A204.1 (cell line): ENCODE results near the gene TLX2.

Experiments used
- FAIRE-seq: peaks from 2 replicates; lab custom pipeline; 2012; peaks lifted over from hg19 to GRCh38; lab: Jason Lieb, UNC

Gene TLX2

DNA sequence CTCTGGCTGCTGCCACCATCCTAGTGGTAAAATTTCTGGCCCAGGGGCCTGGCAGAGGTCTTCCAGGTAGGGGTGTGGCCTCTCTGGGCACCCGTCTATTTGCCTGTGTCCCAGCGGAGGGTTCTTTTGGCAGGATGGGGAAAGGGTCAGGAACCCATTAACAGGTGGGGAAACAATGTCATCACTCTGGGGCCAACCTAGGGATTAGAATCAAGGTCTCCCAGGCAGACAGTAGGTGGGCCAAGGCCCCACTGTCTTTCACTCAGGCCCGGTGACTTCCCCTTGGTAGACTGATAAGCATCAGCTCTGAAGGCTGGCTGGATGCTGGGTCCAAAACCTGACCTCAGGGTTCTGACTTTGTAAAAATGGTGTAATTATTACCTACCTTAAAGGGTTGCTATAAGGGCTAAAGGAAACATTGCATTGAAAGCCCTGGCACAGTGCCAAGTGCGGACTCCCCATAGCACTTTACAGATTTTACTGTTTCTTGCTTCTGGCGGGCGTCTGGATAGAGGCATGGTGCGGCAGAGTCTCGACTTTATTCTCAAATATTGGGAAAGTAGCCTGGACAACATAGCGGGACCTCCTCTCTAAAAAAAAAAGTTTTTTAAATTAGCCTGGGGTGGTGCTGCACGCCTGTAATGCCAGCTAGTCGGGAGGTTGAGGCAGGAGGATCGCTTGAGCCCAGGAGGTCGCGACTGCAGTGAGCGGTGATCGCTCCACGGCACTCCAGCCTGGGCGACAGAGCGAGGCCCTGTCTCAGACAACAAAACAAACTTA, 17.1 kb upstream of the TLX2 start:
- FAIRE-seq = no peak

DNA sequence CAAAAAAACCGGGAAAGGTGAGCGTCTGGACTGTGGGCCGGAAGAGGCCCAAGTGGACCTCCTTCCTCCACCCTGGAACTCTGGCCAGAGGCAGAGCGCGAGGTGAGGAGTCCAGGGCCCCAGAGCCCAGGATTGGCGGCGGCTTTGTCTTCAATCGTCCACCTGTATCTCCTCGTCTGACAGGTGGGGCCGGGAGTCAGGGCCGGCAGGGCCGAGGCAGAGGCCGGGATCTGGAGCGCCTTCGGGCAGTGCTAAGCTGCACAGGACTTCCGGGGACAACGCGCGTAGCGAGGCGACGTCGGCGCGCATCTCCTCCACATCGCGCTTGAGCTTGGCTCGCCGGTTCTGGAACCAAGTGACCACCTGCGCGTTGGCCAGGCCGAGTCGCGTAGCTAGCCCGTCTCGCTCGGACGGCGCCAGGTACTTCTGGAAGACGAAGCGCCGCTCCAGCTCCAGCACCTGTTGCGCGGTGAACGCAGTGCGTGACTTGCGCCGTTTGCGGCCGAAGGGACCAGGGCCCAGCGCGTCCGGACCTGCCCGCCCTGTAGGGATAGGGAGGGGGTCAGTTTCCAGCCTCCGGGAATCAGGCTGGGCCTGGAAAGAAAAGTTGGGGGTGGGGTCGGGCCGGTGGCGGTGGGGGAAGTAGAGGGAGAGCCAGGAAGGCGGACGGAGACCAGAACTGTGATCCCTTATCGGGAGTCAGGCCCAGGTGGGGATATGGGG, 16.3 kb upstream of the TLX2 start:
- no peak for FAIRE-seq

DNA sequence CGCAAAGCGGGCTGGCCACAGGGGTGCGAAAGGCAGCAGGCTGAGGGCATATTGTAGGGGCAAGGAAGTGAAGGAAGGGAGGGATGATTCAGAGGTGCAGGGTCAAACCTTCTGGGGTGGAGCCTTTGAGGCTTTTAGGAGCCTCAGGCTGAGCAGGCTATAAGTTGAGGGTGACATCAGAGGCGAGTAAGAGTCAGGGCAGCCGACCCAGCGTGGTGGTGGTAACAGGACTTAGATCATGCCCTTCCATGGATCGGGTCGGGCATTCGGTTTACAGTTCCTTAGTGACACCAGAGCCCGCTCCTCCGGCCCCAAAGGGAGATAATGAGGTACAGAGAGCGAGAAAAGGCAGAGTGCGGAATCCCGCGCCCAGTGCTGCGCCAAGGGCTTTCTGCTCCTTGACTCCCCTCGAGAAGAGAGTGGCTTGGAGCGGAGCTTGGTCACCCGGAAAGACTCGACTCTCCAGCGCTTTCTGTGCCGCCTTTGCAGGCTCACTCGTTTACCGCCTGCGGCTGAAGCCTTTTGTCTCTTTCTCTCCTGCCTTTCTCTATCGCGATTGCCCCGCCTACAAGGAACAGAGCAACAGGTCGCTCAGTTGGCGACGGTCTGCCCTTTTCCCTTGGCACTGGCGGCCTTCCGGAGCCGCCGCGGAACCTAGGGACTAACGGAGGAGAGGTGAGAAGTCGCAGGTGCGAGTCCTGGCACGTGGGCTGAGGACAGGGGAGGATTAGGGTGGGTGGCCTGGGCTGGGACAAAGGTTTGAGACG, 15.6 kb upstream of the TLX2 start:
- no peak for FAIRE-seq

DNA sequence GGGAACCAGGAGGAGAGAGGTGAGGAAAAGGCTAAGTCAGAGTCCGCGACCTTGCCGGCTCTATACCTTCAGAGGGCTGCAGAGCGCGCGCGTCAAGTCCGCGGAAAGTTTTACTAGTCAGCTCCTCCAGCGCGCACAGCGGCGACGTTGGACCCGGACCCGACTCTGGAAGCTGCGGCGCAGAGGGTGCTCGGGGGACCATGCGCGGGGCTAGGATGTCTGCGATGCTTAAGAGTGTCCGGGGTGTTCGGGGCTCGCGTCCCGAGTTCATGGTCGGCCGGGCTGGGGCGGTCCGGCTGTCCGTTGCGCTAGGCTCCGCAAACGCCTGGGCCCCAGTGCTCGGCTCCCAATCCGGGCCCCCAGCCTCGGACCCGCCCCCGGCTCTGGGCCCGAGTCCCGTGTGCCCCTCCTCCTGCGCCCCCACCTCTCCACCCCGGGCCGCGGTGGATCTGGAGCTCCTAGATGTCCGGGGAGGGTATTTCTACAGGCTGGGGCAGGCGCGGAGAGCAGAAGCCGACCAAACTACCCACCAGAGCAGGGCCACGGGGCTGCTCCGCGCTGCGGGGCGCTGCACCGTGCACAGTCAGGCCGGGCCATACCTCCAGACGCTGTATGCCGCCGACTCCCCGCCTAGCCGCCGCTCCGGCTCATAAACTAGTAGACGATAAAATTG, 14.8 kb upstream of the TLX2 start, which contains the start of gene LBX2:
LBX2 (minus strand) TSS at position 337 of the 673 bp plus-strand sequence; CDS start at position 271, 66 bp downstream.
- no peak for FAIRE-seq

DNA sequence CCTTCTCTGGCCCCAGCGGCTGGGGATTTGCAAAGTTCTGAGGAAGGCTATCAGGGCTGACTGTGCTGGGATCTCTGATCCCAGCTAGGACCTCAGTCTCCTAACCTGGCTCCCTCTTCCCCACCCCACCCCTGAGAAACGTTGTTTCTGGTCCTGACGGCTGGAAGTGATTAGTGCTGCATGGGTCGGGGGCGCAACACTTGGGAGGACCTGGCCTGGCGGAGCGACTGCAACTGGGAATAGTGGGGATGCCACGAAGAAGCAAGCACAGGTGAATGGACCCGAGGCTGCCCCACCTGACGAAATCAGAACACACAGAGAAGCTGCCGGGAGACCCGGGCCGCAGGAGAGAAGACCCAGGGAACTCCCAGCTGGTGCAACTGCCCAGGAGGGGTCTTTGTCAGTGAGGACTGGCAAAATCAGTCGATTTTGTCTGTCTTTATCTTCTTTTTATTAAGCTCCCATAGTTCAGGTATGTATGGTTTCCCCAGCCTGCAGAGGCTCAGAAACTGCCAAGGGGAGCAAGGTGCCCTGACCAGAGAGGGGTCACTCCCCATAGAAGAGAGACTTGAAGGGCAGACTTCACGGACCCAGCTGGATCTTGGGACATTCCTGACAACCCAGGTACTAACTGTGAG, 14.2 kb upstream of the TLX2 start:
- FAIRE-seq = no peak

DNA sequence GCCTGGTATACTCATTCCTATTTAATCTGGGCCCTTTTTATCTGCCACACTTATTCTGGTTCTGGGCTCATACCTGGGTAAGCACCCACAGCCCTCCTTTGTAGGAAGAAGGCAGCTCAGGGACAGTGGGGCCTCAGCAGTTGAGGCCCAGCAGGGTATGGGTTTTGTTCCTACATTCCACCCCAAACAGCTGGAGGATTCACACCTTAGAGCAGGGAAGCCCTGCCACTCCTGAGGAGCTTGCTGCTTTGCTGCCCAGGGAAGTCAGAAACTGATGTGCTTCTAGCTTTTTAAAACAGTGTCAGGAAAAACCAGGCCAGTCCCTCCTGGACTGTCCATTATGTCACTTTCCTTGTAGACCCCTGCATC, 13.7 kb upstream of the TLX2 start:
- no peak for FAIRE-seq

DNA sequence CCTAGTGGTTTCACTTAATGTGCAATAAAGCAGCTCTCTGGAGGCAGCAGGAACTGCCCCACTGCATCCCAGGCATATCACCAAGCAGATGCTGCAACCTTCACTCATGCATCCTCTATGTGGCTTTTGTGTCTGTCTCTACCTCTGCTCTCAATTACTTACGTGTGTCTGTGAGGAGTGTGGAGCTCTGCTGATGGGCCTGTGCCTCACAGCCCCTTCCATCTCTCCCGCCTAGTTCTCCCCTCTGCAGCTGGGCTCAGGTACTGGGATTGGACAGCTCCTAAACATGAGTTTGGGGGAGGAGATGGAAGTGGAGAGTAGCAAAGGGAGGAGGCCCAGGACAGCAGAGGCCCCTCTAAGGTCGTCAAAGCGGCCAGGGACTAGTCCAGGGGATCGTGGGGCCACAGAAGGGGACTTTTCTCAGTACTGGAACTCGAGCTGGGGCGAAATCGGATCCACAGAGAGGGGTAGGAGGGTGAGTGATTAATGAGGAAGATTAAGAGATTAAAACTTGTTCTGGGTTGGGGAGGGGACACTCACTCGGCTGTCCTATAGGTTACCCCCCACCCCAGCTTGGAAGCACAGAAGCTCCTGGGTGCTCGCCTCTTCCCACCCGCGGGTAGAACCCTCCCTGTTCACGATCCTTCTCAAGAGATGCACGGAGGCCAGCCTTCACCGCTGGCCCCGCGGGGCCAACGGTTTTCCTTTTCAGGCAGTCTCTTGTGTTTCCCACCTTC, 12.7 kb upstream of the TLX2 start:
- FAIRE-seq = no peak

DNA sequence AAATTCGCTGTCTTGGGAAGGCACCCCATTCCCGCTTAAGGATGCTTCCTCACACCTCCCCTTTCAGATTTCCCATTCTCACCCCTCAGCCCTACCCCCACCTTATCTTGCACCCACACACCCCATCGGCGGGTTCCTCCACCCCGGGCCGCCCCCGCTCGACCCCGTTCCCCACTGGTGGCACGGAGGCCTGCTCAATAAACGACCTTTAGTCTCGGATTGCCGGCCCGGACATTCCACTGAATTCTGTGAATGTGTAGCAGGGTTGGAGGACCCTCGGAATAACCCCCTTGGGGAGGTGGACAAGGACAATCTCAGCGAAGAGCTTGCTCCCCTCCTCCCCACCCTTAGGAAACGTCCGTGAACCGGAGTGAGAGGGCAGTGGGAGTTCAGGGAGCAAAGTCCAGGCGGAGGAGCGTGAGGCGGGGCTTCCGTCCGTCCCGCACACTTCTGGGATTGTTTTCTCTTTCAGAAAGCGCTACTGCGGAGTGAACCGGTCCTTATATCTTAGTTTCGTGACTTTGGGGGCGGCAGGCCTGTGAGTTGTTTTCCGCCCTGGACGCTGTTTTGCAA, 12.0 kb upstream of the TLX2 start:
- no peak for FAIRE-seq

DNA sequence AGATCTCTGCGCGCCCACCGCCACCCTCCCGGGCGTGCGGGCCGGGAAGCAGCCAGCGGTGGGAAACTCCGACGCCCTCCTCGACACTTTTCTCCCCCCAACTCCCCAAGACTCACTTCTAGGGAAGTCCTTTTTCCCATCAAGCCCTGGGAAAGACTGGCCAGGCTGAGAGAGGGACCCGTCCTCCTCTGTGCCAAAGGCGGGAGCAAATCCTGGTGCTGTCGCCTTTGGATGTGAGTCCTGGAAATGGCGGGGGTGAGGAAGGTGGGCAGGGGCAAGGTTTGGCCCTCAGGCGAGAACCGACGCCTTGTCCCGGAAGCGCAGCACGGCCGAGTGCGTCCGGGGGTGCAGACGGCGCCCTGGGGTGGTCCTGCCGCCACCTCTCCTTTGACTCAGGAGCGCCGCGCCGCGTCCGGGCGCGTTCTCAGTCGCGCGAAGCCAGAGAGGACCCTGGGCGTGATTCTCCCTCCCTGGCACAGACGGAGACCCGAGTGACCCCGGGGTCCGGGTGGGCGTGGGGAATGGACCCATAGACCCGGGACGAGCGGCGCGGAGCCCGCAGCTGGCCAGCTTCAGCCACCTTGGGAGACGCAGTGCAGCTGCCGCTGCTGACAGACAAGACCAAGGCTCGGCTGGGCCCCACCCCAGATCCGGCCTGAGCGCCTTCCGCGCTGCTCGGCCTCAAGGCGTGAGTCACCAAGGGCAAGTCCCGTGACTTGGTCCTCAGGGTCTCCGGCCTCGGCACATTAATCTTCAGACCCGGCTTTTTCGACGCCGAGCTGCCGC, 11.3 kb upstream of the TLX2 start:
- FAIRE-seq = no peak

DNA sequence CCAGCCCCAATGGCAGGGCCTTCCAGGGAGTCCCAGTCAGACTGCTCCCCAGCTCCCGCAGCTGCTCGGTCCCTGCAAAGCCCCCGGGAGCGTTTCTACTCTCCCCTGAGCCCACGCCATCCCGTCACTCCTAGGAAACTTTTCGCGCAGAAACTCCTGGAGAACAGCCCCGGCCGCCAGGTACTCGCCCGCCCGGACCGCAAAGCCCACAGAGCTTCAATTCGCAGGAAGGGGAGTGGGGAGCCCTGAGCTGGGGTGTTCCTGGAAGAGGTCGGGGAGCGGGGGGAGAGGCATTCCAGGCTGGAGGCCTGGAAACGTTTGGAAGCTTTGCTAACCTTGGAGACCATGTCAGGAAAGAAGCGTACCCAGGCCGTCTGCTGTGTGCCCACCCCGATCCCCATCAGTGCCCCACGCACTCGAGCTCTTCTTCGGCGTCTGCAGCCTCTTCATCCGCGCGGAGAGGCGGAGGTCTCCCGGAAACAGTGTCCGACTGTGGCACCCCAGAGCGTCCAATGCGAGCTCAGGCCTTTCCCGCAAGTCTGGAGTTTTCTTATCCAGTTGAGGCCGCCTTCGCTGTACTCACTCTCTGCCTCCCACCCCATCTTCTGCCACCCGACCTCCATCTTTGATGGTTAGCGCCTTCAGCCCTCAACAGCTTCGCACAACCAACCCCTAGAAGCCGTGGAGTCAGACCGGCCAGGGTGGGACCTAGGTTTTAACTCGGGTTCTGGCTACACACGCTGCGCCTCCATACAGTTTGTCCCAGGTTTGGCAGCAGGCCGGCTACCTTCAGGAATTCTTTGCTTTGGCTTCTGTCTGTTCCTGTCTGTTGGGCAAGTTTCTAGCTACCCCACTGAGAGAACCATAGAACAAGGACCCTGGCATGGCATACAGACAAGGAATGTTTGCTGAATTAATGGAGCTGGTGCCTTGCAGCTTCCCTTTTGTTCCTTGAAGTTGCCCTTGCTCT, 10.5 kb upstream of the TLX2 start:
- FAIRE-seq = no peak

DNA sequence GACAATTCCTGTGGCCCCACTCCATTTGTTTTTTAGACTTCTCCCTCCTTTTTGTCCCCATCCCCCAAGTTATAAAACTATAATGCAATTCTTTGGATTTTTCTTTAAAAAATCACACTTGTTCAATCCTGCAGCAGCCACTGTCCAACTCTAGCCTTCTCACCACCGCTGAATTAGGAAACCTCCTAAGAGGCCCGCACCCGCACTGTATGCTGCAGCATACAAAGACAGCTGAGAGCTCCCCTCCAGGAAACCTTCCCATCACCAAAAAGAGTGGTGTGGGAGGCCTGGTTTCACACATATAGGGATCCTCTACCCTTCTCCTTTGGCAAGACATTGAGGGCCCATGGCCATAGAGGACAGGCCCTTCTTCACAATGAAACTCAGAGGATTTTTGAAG, 9.7 kb upstream of the TLX2 start:
- no peak for FAIRE-seq

DNA sequence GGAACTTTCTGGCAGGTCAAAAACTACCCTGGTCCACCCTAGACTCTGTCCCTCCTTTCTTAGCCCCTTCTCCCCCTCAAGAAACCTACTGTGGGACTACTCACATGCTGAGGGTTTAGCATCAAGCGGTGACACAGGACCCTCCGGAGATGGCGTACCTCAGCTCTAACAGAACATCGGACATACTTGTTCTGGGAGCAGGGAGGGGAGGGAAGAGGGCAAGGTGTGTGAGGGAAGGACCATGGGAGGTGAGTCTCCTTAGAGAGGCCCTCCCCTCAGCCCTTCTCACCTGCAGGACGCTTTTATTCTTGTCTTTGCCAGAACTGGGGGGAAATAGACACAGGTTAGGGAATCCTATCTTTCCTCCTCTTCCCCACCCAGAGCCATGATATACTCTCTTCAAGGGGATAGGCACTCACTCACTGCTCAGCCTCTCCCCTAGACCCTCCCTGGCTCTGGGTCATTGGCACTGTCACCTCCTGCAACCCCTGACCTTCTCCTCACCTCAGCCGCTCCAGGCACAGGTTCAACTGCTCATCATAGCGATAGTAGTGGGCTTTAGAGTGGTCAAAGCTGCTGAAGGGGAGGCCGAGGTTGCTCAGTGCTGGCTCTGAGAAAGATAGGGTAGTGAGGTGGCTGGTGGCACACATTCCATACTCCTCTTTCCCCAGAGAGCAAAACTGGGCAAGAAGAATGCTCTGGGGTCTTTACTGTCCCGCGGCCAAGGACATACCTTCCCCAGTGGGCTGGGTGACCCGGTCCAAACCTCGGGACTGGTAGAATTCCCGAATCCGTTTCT, 8.6 kb upstream of the TLX2 start:
- no peak for FAIRE-seq

DNA sequence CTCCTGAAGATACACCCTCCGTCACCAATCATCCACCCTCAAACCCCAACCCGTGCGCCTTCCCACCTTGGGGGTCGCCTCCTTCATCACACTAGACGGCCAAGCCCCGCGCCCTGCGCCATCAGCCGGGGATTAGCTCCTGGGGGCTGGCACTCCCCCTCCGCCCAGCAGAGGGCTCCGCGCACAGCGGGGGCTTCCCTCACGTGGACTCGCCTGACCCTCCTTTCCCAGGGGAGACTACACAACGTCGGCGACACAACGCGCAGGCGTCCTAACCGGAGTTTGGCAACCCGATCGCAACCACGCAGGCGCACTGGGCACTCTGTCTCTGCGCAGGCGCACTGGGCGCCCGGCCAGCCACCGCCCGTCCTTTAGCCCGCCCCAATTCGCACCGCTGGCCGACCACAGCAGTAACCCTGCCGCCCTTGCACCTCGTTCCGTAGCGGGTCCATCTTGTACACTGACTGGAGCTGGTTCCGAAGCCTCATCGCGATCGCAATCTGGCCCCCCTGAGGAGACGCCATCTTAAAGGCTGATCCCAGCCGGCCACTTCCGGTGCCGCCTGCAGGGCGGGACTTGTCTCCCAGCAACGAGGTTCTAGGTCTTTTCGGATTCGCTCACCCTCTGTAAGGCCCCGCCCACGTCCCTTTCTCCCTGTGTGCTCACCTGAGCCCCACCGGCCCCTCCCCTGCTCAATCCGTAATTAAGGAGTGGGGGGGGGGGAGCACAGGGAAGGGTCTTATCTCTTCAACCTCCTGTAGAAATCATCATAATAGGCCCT, 6.9 kb upstream of the TLX2 start, which contains the start of gene PCGF1:
PCGF1 (minus strand) TSS at position 551 of the 781 bp plus-strand sequence; CDS start at position 524, 27 bp downstream.
- no peak for FAIRE-seq

DNA sequence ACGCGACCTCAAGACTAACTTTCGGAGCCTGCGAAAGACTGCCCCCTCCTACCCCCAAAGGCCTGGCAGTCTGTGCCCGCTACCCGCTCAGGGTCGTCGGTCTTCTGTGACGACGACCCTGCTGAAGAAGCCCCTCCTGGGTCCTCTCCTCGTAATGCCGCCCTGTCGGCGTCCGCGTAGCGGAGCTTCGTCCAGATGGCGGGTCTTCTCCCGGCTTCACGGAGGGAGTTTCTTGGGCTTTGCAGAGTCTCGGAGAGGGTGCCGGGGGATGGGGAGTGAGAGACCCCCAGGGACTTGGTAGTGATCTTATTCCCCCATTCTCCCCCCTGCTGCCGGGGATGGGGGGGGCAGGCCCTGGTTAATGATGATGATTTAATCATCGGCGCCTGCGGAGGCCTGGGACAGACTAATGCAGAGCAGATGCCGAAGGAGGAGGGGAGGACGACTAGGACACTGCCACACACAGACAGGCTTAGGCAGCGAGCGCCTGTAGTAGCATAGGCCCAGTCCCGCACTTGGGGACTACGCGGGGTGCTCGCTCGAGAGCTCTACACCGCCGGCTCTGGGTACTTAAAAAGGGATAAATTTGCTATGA, 6.2 kb upstream of the TLX2 start:
- FAIRE-seq = no peak

DNA sequence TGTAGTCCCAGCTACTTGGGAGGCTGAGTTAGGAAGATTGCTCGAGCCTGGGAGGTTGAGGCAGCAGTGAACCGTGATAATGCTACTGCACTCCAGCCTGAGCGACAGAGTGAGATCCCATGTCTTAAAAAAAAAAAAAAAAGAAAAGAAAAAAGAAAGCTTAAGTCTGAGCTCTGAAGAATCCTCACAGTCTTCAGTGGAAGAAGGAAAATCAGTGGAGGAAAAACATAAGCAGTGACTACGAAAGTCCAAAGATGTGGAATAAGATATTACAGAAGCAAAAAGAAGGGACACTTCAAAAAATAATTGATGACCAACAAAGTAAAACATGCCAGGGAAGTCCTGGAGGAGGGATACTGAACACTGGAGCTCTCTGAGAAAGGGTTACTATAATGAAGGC, 4.0 kb upstream of the TLX2 start:
- no peak for FAIRE-seq

DNA sequence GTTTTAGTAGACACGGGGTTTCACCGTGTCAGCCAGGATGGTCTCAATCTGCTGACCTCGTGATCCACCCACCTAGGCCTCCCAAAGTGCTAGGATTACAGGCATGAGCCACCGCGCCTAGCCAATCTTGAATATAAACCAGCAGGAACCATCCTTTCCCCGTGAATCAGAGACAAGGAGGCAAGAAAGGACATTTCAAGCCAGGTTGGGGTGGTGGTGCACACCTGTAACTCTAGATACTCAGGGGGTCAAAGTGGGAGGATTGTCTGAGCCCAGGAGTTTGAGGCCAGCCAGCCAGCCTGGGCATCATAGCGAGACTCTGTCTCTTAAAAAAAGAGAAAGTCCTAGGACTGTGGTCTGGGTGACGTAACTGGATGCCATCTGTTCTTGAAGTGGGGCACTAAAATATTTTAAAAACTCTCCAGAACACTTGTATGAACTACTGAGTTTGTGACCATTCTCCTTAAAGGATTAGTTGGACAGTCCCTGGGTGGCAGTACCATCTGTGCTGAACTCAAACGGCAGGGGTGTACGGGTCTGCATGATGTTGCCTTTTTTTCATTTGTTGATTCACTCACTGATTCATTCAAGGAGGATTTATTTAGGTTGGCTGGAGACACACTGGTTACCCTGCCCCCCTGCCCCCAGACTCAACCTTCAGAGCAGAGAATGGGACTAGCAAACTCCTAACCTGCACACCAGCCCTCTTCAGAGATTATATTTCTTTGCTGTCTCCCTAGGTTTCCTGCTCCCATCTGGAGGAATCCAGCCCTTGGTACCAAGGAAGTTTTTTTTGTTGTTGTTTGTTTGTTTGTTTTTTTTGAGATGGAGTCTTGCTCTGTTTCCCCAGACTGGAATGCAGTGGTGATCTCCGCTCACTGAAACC, 2.9 kb upstream of the TLX2 start:
- FAIRE-seq = no peak
